Measurements from ENCODE around the gene FCGR2B. TPM values are rescaled to one million over a fixed set of nuclear protein-coding genes. Genes with fewer than 3 reads are reported as not detected.
A peak's percentile ranks its signal among the peaks of the same experiment; 100 is the strongest.
"Not testable (repeated sequence)": the region's sequence is repeated elsewhere in the genome, so short reads cannot be mapped to it uniquely, and the experiment has no call there.

FCGR2B gene
- total RNA-seq, 1 donor from 2014 or later, result 19.4 TPM

GRCh38 chr1:161643481-161644208 lies 19.3 kb upstream of the FCGR2B start:
- peak; percentile 56 for ATAC-seq
- DNase-seq (ENCODE audit: missing footprints); intact Hi-C loops (cut with DNase I): not testable (repeated sequence)

- intact Hi-C loops (cut with DNase I), result loop anchor here (5.0 kb wide), 1 partner anchor 97 kb away; no protein-coding TSS in a partner anchor
- not testable (repeated sequence) for DNase-seq (ENCODE audit: missing footprints); ATAC-seq
These were observed 18.1 kb upstream of the FCGR2B start for GRCh38 chr1:161644855-161645254.

- DNase-seq (ENCODE audit: missing footprints); ATAC-seq: not testable (repeated sequence)
- intact Hi-C loops (cut with DNase I), result loop anchor here (5.0 kb wide), 1 partner anchor 95 kb away; no protein-coding TSS in a partner anchor
These were observed 15.2 kb upstream of the FCGR2B start for GRCh38 chr1:161647507-161648360.

- ATAC-seq; intact Hi-C loops (cut with DNase I): not testable (repeated sequence)
These were observed 9.4 kb upstream of the FCGR2B start for GRCh38 chr1:161653541-161653940.

GRCh38 chr1:161653971-161654370 lies 9.0 kb upstream of the FCGR2B start:
- DNase-seq (ENCODE audit: missing footprints); intact Hi-C loops (cut with DNase I); ATAC-seq: not testable (repeated sequence)

More at GRCh38 chr1:161653541-161653940, 9.4 kb upstream of the FCGR2B start:
- DNase-seq (ENCODE audit: missing footprints), result not testable (repeated sequence)

- peak; percentile 46 for ATAC-seq
- intact Hi-C loops (cut with DNase I), result not testable (repeated sequence)
These were observed 4.4 kb upstream of the FCGR2B start for GRCh38 chr1:161658524-161658923.

GRCh38 chr1:161661660-161662311 lies 1.2 kb upstream of the FCGR2B start:
- DNase-seq (ENCODE audit: missing footprints); intact Hi-C loops (cut with DNase I); ATAC-seq: not testable (repeated sequence)

More at GRCh38 chr1:161658524-161658923, 4.4 kb upstream of the FCGR2B start:
- DNase-seq (ENCODE audit: missing footprints), result not testable (repeated sequence)

- ATAC-seq; DNase-seq (ENCODE audit: missing footprints); intact Hi-C loops (cut with DNase I): not testable (repeated sequence)
These were observed 626 bp downstream of the FCGR2B start for GRCh38 chr1:161663569-161663968.

- intact Hi-C loops (cut with DNase I); DNase-seq (ENCODE audit: missing footprints); ATAC-seq: not testable (repeated sequence)
These were observed 1.7 kb downstream of the FCGR2B start for GRCh38 chr1:161664689-161665088.

GRCh38 chr1:161671045-161672020 lies 8.4 kb downstream of the FCGR2B start:
- DNase-seq (ENCODE audit: missing footprints); ATAC-seq; intact Hi-C loops (cut with DNase I): not testable (repeated sequence)

GRCh38 chr1:161673437-161673836 lies 10.5 kb downstream of the FCGR2B start:
- intact Hi-C loops (cut with DNase I); DNase-seq (ENCODE audit: missing footprints); ATAC-seq: not testable (repeated sequence)

- DNase-seq (ENCODE audit: missing footprints); intact Hi-C loops (cut with DNase I); ATAC-seq: not testable (repeated sequence)
These were observed 11.5 kb downstream of the FCGR2B start for GRCh38 chr1:161674447-161674846.

GRCh38 chr1:161674908-161675307 lies 12.0 kb downstream of the FCGR2B start:
- intact Hi-C loops (cut with DNase I); ATAC-seq; DNase-seq (ENCODE audit: missing footprints): not testable (repeated sequence)

- intact Hi-C loops (cut with DNase I), result no loop called here
- ATAC-seq (no peak), DNase-seq (ENCODE audit: missing footprints) (no peak)
These were observed 13.5 kb downstream of the FCGR2B start for GRCh38 chr1:161676441-161676840.

- DNase-seq (ENCODE audit: missing footprints) (no peak), ATAC-seq (no peak)
- intact Hi-C loops (cut with DNase I), result no loop called here
These were observed 14.2 kb downstream of the FCGR2B start for GRCh38 chr1:161676958-161677689.

GRCh38 chr1:161678500-161678899 lies 15.6 kb downstream of the FCGR2B start:
- DNase-seq (ENCODE audit: missing footprints), result no peak
- intact Hi-C loops (cut with DNase I), result no loop called here
- no peak for ATAC-seq

- intact Hi-C loops (cut with DNase I), result no loop called here
- no peak for ATAC-seq
- DNase-seq (ENCODE audit: missing footprints), result no peak
These were observed 18.9 kb downstream of the FCGR2B start for GRCh38 chr1:161681879-161682278.
